NCI-H446 (cell line): ENCODE results near the gene PAM.

ENCODE experiments used
- DNase-seq, 2 experiments: peaks; one replicate each; lab custom pipeline; 2025; lab: John Stamatoyannopoulos, UW

Gene PAM

DNA sequence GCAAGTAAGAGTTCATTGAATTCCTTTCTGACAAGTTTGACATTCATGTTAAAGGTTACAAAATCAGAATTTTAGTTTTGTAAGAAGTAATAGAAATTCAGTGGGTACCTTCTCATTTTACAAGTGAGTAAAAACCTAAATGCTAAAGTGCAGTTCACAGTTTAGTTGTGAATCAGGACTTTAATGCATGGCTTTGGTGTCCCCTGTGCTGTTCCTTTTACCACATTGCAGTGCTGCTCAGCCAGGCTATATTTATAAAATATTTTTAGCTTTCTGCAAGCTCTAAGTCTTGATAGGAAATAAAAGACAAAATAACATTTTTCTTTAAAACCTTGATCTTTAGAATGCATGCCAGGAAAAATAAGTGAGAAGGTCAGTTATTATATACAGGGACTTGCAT is 26.3 kb downstream of the PAM start:
- no peak for DNase-seq

DNA sequence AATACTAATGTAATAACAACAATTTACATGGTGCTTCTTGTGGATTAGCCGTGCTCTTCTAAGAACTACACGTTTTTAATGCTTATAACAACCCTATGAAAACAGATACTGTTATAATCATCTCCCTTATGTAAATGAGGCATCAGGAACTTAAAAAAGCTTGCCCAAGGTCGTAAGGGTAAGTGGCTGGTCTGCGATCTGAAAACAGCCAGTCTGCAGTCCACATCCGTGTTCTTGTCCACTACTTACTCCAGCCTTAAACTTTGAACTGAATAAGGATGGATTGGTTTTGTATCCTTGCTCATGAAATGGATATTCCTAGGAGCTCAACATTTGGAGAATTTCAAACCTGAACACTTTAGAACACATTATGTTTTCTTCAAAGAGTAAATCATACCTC is 26.7 kb downstream of the PAM start:
- DNase-seq = no peak

GRCh38 chr5:102782217-102782872 is 27.2 kb downstream of the PAM start:
- DNase-seq = no peak

DNA sequence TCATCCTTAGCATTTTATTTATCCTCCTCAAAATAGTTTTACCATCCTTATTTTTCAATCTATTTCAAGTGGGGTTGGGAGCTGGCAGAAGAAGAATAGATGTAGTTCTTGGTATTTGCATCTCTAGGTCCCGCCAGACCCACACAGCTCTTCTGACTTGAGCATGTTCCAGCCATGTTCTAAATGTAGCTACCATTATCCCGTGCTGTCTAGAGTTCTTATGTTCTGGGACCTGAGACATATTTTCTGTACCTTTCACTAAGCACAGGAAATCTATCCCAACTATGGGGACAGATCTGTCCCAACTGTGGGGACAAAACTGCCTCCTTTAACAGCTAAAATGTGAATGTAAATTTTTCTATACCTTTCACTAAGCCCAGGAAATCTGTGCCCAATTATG is 32.0 kb downstream of the PAM start:
- DNase-seq = no peak

- DNase-seq = no peak
These were observed 33.7 kb downstream of the PAM start for GRCh38 chr5:102788788-102789187.

DNA sequence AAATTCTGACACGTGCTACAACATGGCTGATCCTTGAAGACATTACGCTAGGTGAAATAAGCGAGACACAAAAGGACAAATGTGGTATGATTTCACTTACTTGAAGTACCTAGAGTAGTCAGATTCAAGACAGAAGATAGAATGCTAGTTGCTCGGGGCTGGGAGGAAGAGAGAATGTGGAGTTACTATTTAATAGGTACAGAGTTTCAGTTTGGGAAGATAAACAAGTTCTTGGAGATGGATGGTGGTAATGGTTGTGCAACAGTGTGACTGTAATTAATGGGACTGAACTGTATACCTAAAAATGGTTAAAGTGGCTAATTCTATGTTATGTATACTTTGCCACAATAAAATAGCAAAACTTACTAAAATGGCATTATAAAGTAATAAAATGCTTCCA is 34.4 kb downstream of the PAM start:
- DNase-seq = no peak

DNA sequence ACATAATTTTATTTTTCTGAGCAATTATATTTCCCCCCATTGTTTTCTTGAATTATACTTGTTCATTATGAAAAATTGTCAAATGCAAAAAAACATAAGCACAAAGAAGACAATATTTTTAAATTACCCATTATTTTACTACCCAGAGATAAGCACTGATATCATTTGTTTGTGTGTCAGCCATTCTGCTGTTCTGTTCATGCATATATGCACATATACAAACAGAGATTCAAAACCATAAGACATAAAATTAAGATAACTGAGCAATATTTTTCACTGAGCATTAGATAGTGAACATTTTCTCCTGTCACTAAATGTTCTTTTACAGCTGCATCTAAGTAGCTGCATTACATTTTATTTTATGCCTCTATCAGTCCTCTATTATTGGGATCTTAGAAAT is 35.6 kb downstream of the PAM start:
- DNase-seq = no peak

DNA sequence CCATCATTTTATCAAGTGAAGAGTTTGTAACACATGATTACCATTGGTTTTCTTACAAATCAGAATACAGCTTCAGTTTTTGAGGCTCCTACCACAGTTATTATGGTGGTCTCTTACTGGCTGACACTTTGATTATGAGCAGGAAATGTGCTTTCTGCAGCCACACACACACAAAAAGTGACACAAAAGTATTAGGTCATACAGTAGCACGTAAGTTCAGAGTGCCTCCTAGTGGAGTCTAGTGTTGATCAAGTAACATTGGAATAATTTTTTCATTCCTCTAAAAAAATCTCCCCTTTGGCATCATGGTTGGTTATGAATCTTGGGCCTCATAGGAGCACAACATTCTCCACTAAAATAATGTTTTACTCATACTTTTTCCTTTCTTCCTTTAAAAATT is 37.6 kb downstream of the PAM start:
- peak in 1 of 2 experiments; percentile 11 for DNase-seq

DNA sequence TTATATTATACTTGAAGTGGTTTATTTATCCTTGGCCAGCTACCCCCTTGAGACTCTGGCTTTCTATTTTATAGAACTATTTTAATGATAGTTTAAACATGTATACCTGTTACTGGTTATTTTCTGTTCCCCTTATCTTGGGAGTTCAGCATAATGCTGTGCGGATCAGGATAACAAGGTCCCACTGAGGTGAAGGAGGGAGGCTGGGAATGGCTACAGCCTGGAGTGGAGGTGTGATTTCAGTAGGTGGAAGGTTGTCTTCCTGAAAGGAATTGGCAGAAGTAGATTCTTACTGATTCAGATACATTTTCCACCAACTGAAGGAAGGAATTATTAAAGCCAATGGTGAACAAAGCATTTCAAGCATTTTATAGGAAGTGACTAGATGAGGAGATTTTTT is 38.9 kb downstream of the PAM start:
- DNase-seq = no peak

DNA sequence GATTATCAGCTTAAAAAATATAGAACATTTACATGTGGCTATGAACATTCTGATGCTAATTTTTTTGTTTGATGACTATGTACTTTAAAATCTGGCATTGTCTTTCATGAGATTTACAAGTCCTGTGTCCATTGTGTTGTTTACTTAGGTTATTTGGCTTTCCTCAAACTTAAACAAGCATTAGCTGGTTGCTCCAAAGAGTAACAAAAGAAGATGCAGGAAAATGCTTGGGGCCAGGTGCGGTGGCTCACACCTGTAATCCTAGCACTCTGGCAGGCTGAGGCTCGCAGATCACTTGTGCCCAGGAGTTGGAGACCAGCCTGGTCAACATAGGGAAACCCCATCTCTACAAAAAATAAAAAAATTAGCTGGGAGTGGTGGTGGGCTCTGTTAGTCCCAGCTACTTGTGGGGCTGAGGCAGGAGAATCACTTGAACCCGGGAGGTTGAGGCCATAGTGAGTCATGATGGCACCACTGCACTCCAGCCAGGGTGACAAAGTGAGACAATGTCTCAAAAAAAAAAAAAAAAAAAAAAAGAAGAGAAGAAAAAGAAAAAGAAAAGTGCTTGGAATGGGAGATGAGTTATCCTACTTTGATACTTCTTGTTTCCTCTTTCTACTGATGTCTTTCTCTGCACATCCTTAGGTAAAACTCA is 39.7 kb downstream of the PAM start:
- DNase-seq = no peak

DNA sequence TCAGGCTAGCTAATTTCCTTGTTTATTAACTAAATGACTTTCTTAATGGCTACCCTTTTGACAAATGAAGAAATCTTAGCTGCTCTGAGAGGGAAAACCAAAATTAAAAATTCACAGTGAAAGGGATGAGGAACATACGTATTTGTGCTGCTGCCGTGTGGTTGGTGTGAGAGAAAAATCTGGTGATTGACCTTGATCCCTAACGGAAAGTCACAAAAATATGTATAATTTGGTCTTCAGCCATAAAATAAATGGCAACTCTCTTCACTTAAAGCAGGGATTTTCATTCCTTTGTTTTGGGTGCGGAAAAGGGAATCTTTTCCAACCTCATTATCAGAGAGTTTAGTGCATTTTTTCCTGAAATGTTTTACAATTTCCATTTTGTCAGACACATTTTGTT is 40.4 kb downstream of the PAM start:
- peak in 1 of 2 experiments; percentile 51 for DNase-seq

GRCh38 chr5:102796009-102796408 is 40.9 kb downstream of the PAM start:
- peak; percentile 68 to 85 for DNase-seq

GRCh38 chr5:102796498-102796897 is 41.4 kb downstream of the PAM start:
- no peak for DNase-seq

GRCh38 chr5:102797322-102797884 is 42.3 kb downstream of the PAM start:
- no peak for DNase-seq

GRCh38 chr5:102798104-102798785 is 43.1 kb downstream of the PAM start:
- no peak for DNase-seq

GRCh38 chr5:102799017-102799416 is 43.9 kb downstream of the PAM start:
- DNase-seq = no peak

GRCh38 chr5:102800427-102800826 is 45.3 kb downstream of the PAM start:
- DNase-seq = no peak

DNA sequence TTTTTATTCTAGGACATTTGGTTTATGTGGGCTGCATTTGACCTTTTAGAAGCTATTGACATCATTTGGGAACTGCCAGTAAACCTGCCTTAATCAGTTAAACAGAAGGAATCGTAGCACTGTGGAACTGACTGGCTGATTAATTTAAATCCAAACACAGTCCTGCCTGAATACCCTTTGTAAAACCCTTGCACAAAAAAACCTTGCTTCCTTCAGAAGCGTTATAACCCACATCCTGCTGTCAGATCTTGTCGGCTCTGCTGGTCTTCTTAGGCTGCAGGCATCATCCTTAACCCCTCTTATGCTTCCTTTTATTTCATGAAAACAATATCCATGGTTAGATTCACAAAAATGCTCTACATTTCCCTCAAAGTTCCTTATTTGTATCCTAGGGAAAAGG is 46.3 kb downstream of the PAM start:
- no peak for DNase-seq

- DNase-seq = no peak
These were observed 47.8 kb downstream of the PAM start for GRCh38 chr5:102802708-102803458.

DNA sequence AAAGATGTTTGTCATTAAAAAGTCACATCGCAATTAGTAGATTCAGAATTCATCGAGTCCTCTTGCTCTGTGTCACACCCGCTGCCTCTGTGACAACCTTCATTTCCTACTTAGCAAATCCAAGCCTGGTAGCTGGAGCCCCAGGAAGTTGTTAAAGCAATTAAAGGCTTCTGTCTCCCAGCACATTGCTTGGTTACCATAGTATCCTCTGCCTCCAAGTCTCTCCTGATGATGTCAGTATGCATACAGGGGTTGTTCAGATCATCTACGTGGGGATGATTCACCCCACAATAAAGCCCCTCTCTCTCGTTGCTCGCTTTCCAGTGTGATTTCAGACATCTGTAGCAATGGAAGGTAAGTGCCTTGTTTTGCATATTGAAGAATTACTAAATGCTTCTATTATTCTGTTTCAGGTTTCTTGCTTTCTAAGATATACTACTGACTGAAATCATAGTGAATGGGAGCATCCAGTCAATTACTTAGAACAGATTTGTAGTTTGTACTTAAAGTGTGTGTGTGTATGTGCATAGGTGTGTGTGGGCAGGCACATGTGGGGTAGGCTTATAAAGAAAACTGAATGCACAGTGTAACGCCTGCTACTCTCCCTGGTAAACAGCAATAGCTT is 52.9 kb downstream of the PAM start:
- DNase-seq = no peak

DNA sequence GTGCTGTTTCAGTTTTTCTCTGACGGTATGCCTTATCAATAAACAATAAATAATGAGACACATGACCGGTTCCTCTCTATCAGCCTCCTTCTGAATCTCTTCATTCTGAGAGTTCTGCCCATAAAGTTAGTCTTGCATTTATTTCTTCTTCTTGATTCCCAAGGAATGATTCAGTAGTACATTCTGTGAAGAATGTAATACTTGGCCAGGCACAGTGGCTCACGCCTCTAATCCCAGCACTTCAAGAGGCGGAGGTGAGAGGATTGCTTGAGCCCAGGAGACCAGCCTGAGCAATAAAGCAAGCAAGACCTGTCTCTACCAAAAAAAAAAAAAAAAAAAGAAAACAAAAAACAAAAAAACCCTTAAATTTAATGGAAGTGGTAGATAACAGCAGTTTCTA is 53.9 kb downstream of the PAM start:
- DNase-seq = no peak

GRCh38 chr5:102811972-102812371 is 56.9 kb downstream of the PAM start:
- peak in 1 of 2 experiments; percentile 75 for DNase-seq
